Measurements from ENCODE around the gene AMPD1.

The AMPD1 gene

GRCh38 chr1:114700036-114700600, 4.8 kb upstream of the AMPD1 start:
- DNase-seq (ENCODE audit: low spot score) (no peak), FAIRE-seq (no peak)

GRCh38 chr1:114696810-114697209, 1.5 kb upstream of the AMPD1 start:
- DNase-seq (ENCODE audit: low spot score) (no peak), FAIRE-seq (no peak)

- DNase-seq (ENCODE audit: low spot score): no peak
- FAIRE-seq: no peak
These were observed 621 bp downstream of the AMPD1 start for GRCh38 chr1:114694540-114695310.

- DNase-seq (ENCODE audit: low spot score): no peak
- no peak for FAIRE-seq
These were observed 2.4 kb downstream of the AMPD1 start for GRCh38 chr1:114692947-114693346.

- FAIRE-seq (no peak), DNase-seq (ENCODE audit: low spot score) (no peak)
These were observed 4.3 kb downstream of the AMPD1 start for GRCh38 chr1:114691061-114691460.

- DNase-seq (ENCODE audit: low spot score) (no peak), FAIRE-seq (no peak)
These were observed 5.2 kb downstream of the AMPD1 start for GRCh38 chr1:114690148-114690547.

- FAIRE-seq (no peak), DNase-seq (ENCODE audit: low spot score) (no peak)
These were observed 6.8 kb downstream of the AMPD1 start for GRCh38 chr1:114688526-114688925.

GRCh38 chr1:114685851-114686250, 9.5 kb downstream of the AMPD1 start:
- FAIRE-seq (no peak), DNase-seq (ENCODE audit: low spot score) (no peak)

GRCh38 chr1:114677691-114678090, 17.7 kb downstream of the AMPD1 start:
- DNase-seq (ENCODE audit: low spot score) (no peak), FAIRE-seq (no peak)

GRCh38 chr1:114676115-114676514, 19.2 kb downstream of the AMPD1 start:
- FAIRE-seq (no peak), DNase-seq (ENCODE audit: low spot score) (no peak)

GRCh38 chr1:114671939-114672275, 23.4 kb downstream of the AMPD1 start:
- FAIRE-seq: no peak
- DNase-seq (ENCODE audit: low spot score): no peak

- FAIRE-seq: peak; percentile 63
- peak; percentile 35 for DNase-seq (ENCODE audit: low spot score)
These were observed 24.1 kb downstream of the AMPD1 start for GRCh38 chr1:114671011-114671938.

GRCh38 chr1:114670083-114671010, 25.0 kb downstream of the AMPD1 start:
- peak; percentile 99 for DNase-seq (ENCODE audit: low spot score)
- peak; percentile 99 for FAIRE-seq

- no peak for FAIRE-seq
- DNase-seq (ENCODE audit: low spot score): peak; percentile 83
These were observed 25.7 kb downstream of the AMPD1 start, which contains the start of gene DENND2C for GRCh38 chr1:114669562-114670082. TSS of gene DENND2C (minus strand) at chr1:114670049. CDS start at chr1:114625984, 44,065 bp downstream.

- FAIRE-seq (peak; percentile 67), DNase-seq (ENCODE audit: low spot score) (peak; percentile 29)
These were observed 26.4 kb downstream of the AMPD1 start for GRCh38 chr1:114668784-114669561.

GRCh38 chr1:114668373-114668772, 27.0 kb downstream of the AMPD1 start:
- FAIRE-seq: no peak

GRCh38 chr1:114666954-114667353, 28.4 kb downstream of the AMPD1 start:
- DNase-seq (ENCODE audit: low spot score) (no peak), FAIRE-seq (no peak)

More at GRCh38 chr1:114668373-114668772, 27.0 kb downstream of the AMPD1 start:
- no peak for DNase-seq (ENCODE audit: low spot score)

GRCh38 chr1:114660238-114660637, 35.1 kb downstream of the AMPD1 start:
- DNase-seq (ENCODE audit: low spot score) (no peak), FAIRE-seq (no peak)

- no peak for FAIRE-seq
These were observed 43.5 kb downstream of the AMPD1 start for GRCh38 chr1:114651893-114652292.

GRCh38 chr1:114648503-114648902, 46.8 kb downstream of the AMPD1 start:
- FAIRE-seq: no peak

More at GRCh38 chr1:114651893-114652292, 43.5 kb downstream of the AMPD1 start:
- no peak for DNase-seq (ENCODE audit: low spot score)

More at GRCh38 chr1:114648503-114648902, 46.8 kb downstream of the AMPD1 start:
- DNase-seq (ENCODE audit: low spot score): no peak
